ENCODE results near the gene RCE1. TPM values are rescaled to one million over a fixed set of nuclear protein-coding genes. Genes with fewer than 3 reads are reported as not detected.

The RCE1 gene
- total RNA-seq, 1 experiment from 2014 or later, result 52.5 TPM

GRCh38 chr11:66810576-66811185 lies 32.6 kb upstream of the RCE1 start:
- H3K9ac ChIP-seq (ENCODE audit: extremely low read depth, insufficient read length, low read length), result no peak overlapping the region
- H2BK12ac ChIP-seq (ENCODE audit: insufficient read length, low read depth, low read length), result no peak overlapping the region
- H2AK5ac ChIP-seq (ENCODE audit: insufficient read length, low read length), result no peak overlapping the region
- H3K4ac ChIP-seq (ENCODE audit: low read depth, low read length), result no peak overlapping the region
- no CpG with 5 or more reads among the region's 1 CpG for WGBS (ENCODE audit: extremely low coverage, insufficient read length, low lambda C conversion rate)
- no peak overlapping the region for H2BK20ac ChIP-seq (ENCODE audit: low read depth, low read length, poor library complexity, severe bottlenecking)
- H3K9me3 Mint-ChIP-seq, result peaks cover 2 to 4% of the 10 kb centered on the region in 2 experiments; a peak in 3 of 5 replicates
- H2BK120ac ChIP-seq (ENCODE audit: low read depth, low read length, poor library complexity, severe bottlenecking), result no peak overlapping the region
- H3K4me2 ChIP-seq (ENCODE audit: insufficient read depth, insufficient read length, low read length), result no peak overlapping the region
- TF ChIP-seq CTCF (conservative IDR thresholded peaks at IDR 0.05), result no peak
- H3K9me3 ChIP-seq (ENCODE audit: control insufficient read depth, low read depth, low read length), result no peaks in the 10 kb centered on the region
- H3K18ac ChIP-seq (ENCODE audit: insufficient read length, low read depth, low read length), result peak overlapping the region; percentile 50
- no peak overlapping the region for H3K27ac ChIP-seq (ENCODE audit: insufficient read length, low read depth, low read length)
- H4K91ac ChIP-seq (ENCODE audit: insufficient read length, low read depth, low read length), result no peak overlapping the region
- DNase-seq, result no peak
- no peak overlapping the region for H4K5ac ChIP-seq (ENCODE audit: insufficient read length, low read depth, low read length)
- no peak overlapping the region for H3K23ac ChIP-seq (ENCODE audit: insufficient read length, low read depth, low read length)
- H3K14ac ChIP-seq (ENCODE audit: insufficient read depth, low read length), result no peak overlapping the region
- peaks cover 4% of the 10 kb centered on the region; the same call in 1 of the 2 replicates for H3K4me1 ChIP-seq (ENCODE audit: insufficient read depth, low read length)
- H3K79me2 ChIP-seq (ENCODE audit: insufficient read depth, low read length), result no peaks in the 10 kb centered on the region
- no peaks in the 10 kb centered on the region for H3K79me1 ChIP-seq (ENCODE audit: insufficient read depth, low read depth, low read length, poor library complexity, severe bottlenecking)
- H3K36me3 Mint-ChIP-seq (ENCODE audit: insufficient read depth in 1 of 3, low read depth in 3 of 3), result peaks cover 2 to 54% (median 33%) of the 10 kb centered on the region in 3 experiments; a peak in 5 of 7 replicates
- H3K27me3 Mint-ChIP-seq (ENCODE audit: low read depth), result no peaks in the 10 kb centered on the region
- no peak overlapping the region for H2AFZ ChIP-seq (ENCODE audit: low read length)
- H3T11ph ChIP-seq (ENCODE audit: low read length), result no peak overlapping the region
- H2BK15ac ChIP-seq (ENCODE audit: low read depth, low read length), result no peak overlapping the region
- peak overlapping the region; percentile 82 to 96 (median 91) for H3K27ac Mint-ChIP-seq
- no peak overlapping the region; a peak in 2 of 5 replicates for H3K4me3 Mint-ChIP-seq
- no peaks in the 10 kb centered on the region for H3K23me2 ChIP-seq (ENCODE audit: insufficient read length, low read depth, low read length, poor library complexity, severe bottlenecking)
- H3K27me3 ChIP-seq (ENCODE audit: insufficient read depth, low read length), result no peaks in the 10 kb centered on the region
- no peak overlapping the region for H2BK5ac ChIP-seq (ENCODE audit: insufficient read length, low read length)
- no peaks in the 10 kb centered on the region for H4K20me1 ChIP-seq (ENCODE audit: control insufficient read depth, insufficient read depth, insufficient read length)
- H4K8ac ChIP-seq (replicated peaks; ENCODE audit: insufficient read length, low read depth, low read length), result no peak overlapping the region
- no peak overlapping the region for H3K56ac ChIP-seq (ENCODE audit: insufficient read length, low read depth, low read length)
- peaks cover 40 to 53% of the 10 kb centered on the region in 2 experiments for H3K4me1 Mint-ChIP-seq
